ENCODE data around the gene SLC27A2.

SLC27A2 gene

GRCh38 chr15:50192926-50193620 lies 11.1 kb downstream of the SLC27A2 start:
- no peak for DNase-seq

DNA sequence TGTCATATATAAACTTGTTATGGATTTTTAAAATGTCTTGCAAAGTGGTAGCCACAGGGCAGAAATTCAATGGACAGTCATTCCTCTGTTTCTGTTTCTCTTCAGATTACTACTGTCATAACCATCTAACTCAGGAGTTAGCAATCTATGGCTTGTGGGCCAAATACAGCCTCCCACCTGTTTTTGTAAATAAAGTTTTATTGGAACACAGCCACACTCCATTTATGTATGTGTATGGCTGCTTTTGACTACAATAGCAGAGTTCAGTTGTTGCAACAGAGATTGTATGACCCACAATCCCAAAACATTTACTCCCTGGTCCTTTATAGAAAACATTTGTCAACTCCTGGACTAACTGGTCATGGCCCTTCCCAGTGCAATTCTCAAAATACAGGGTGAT lies 20.0 kb downstream of the SLC27A2 start:
- no peak for DNase-seq

DNA sequence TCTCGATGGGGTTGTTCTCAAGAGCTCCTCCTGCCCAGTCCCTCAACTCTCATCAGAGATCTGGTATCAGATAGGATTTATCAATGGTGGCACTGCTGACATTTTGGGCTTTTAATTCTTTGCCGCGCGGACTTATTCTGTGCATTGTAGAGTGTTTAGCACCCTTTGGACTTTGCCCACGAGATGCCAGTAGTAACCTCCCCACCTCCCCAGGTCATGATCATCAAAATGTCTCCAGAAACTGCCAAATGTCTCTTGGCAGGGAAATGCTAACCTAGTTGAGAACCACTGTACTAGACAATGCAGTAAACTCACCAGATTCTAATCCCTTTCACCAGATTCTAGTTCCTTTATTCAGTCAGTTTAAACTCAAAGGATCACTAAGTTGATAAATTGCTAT lies 24.0 kb downstream of the SLC27A2 start:
- no peak for DNase-seq

DNA sequence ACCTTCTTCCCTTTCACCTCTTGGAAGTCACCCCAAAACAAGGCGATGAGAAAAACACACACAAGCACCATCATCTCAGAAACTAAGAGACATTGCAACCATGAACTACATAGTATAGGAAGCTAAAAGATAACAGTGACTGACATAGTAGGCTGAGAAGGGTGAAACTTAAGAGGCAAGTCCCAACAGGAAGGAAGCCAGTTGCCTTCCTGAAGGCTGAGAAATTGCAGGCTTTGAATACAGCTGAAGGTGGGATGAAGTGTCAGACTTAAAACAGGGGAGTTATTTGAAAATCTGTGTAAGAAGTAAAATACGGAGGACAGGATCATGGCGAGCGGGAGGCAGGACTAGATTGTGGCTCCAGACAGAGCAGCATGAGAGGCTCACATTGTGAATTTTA lies 27.8 kb downstream of the SLC27A2 start:
- DNase-seq, result peak in 1 of 2 experiments; percentile 23

- no peak for DNase-seq
Measured at GRCh38 chr15:50210462-50211157, 28.6 kb downstream of the SLC27A2 start.

GRCh38 chr15:50218291-50218690 lies 36.3 kb downstream of the SLC27A2 start:
- DNase-seq, result no peak

- DNase-seq, result no peak
Measured at GRCh38 chr15:50218691-50219090, 36.7 kb downstream of the SLC27A2 start.

DNA sequence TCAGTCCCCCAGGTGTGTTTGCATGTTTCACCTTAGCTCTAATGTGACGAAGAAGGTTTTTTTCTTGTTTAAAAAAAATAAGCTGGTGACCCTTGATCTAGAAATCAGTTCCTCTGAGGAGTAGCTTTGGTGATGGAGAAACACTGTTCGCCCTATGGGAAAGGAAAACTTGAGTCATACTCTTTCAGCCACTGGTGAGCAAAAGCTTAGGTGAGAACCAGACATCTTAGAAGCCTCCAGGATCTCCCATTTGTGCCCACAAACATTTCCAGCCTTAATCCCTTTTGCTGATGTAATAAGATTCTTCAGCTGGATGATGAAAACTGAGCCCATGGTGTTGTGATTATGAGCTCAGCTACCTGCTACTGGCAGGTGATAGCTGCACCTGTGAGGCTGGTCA lies 37.8 kb downstream of the SLC27A2 start:
- no peak for DNase-seq

- DNase-seq, result no peak
Measured at GRCh38 chr15:50222181-50222580, 40.2 kb downstream of the SLC27A2 start.

GRCh38 chr15:50224606-50225005 lies 42.6 kb downstream of the SLC27A2 start:
- no peak for DNase-seq

DNA sequence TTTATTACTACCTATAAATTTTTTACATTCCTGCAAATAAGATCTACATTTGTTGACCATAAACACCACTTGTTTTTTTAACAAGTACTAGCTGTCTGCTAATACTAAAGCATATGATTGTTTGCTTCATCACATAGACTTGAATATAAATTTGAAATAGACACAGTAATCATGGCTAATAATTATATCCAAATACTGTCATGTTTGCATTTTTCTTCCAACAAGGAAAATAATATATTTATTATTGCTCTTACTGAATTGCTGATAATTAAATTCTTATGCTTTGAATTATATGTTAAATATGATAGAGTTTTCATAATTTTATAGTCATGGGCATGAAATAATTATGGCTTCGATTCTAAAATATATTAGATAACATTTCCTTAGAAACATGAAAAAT lies 43.1 kb downstream of the SLC27A2 start:
- DNase-seq, result no peak

GRCh38 chr15:50225938-50226337 lies 43.9 kb downstream of the SLC27A2 start:
- DNase-seq, result no peak

GRCh38 chr15:50227076-50227475 lies 45.1 kb downstream of the SLC27A2 start:
- DNase-seq, result no peak

- no peak for DNase-seq
Measured at GRCh38 chr15:50228866-50229265, 46.9 kb downstream of the SLC27A2 start.

DNA sequence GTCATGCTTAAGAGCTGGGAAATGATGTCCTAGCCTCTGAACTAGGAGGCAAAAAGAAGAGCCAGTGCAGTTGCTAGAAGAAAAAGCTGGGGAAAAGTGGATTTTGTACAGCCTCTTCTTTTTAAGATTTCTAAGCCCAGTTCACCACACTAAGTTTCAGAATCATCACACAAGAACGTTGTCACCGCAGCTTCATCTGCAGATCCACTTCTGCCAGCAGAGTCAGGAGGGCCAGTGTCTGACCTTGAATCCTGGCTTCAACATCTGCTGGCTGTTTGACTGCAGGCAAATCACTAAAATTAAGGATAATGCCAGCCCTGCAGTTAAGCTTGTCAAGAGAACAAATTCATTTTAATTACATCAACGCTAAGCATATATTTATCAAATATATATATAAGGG lies 47.3 kb downstream of the SLC27A2 start:
- DNase-seq, result no peak

- DNase-seq, result no peak
Measured at GRCh38 chr15:50231761-50232160, 49.8 kb downstream of the SLC27A2 start.

GRCh38 chr15:50232791-50233190 lies 50.8 kb downstream of the SLC27A2 start:
- no peak for DNase-seq

DNA sequence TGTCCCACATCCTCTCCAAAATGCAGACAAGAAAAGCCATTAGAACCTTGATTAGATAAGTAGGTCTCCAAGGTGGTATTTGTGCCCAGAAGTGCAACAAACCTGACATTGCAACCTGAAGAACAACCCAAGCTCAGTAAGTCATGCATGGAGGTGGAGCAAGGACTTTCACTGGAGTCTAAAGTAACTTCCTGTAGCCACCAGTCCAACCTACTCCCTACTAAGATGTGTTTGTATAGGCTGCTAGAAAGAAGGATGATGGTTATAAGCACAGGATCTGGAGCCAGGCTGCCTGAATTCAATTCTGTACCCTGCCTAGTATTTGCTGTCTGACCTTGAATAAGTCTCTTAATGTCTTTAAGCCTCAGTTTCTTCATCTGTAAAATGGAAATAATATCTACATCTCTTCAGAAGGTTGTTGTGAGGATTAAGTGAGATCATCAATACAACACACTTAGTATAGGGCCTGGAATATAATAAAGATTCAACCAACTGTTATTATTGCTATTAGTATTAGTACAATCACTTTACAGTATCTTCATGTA lies 51.3 kb downstream of the SLC27A2 start:
- DNase-seq, result no peak

DNA sequence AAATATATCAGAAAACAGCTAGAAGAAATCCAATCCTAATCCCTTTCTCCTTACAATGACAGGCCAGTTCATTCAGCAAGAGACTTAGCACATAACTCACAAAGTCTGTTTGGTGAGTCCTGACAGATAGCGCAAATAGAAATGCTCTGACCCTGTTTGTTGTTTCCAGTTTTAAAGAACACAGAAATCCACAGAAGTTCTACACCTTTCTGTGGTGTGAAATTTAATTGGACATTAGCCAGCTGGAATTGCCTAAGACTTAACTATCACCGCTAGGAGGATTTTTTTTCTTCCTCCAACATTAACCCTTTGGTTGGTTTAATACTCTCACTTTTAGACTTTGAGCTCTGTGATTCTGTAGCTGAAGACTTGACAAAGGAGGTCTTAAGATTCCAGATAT lies 52.8 kb downstream of the SLC27A2 start:
- DNase-seq, result no peak

- no peak for DNase-seq
Measured at GRCh38 chr15:50235794-50236193, 53.8 kb downstream of the SLC27A2 start.

DNA sequence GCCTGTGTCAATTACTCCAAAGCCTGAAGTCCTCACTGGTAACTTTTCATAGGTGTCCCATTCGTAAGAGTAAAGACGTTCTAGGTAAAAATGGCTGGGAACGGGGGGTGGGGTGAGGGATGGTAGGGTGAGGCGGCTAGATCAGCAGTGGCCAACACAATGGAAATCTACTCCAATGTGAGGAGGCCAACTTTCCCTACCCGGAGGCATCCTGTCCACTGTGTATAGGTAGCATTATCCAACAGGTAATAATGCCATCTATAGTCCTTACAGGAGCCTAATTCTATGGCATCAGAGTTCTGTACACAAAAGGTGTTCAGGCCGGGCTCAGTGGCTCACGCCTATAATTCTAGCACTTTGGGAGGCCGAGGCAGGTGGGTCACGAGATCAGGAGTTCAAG lies 54.4 kb downstream of the SLC27A2 start:
- DNase-seq, result no peak

DNA sequence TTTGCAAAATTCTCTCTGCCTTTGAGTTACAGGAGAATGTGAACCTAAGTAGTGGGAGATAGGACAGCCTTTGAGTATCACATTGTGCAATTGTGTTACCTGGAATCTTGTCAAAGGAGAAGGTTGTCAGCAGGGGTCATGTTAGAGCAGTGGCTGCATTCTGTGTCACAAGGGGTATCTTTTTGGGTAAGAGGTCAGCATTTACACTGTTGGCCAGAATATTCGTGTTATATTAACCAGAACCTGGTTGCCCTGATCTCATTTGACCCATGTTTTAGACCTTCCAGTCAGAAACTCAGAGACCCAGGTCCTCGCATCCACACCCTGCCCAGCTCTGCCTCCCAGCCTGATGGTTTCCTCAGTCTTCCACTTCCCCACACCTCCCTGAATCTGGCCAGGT lies 56.3 kb downstream of the SLC27A2 start:
- no peak for DNase-seq

DNA sequence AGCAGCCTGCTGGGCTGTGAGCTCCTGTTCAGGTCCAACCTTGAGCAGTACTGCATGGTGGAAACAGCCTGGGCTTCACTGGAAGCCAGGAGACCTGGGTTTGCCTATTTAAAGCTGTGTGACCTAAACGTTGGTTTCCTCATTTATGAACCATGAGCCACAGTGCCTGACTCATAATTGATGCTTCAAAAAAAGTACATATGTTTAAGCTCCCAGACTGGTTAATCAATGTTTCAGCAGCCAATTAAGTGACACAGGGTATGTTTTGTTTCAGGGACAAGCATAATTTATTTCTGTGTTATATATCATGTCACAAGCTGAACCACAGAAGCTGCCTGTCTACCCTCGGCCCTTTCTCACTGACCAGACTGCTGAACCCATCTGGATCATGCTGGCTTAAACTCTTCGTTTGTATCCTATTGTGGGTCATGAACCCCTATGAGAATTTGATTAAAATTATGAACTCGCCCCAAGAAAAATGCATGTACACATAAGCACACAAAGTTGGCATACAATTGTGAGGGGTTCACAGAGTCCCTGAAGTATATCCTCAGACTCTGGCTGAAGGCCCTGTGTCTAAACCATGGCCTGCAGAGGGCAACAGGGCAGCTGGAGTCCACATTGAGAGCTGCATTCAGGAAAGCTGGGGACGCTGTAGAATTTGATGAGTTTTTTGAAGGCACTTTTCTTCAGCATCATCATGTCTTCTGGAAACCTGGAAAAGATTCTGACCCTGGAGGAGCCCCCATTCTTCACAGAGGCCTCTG lies 59.9 kb downstream of the SLC27A2 start:
- DNase-seq, result no peak

- DNase-seq, result no peak
Measured at GRCh38 chr15:50244153-50244552, 62.2 kb downstream of the SLC27A2 start.

All from Kasumi-1 (cell line).